Sigmoid colon (tissue), 4 donors: ENCODE data around the gene GCNT1.

Experiments
- EP300 ChIP-seq, 4 donors: sonication (generic); formaldehyde crosslinking; IDR thresholded peaks; one replicate each; pipeline ENCODE4 v1.6.1; 2017; ENCODE audit warnings: antibody characterized with exemption in 4 of 4
- POLR2AphosphoS5 ChIP-seq, 4 donors: sonication (generic); formaldehyde crosslinking; IDR thresholded peaks; one replicate each; pipeline ENCODE4 v1.6.1; 2017; ENCODE audit warnings: antibody characterized with exemption in 4 of 4
- TF ChIP-seq, protein P1 (sequence below), 4 experiments: fragments of 450-650 bp in 3 of 4; fragments of 200-600 bp in 1 of 4; IDR thresholded peaks; one replicate each; pipeline ENCODE4 v1.5.1; 2016 to 2019; ENCODE audit warnings: antibody characterized with exemption in 4 of 4, mild to moderate bottlenecking in 3 of 4, moderate library complexity in 2 of 4

DNA sequence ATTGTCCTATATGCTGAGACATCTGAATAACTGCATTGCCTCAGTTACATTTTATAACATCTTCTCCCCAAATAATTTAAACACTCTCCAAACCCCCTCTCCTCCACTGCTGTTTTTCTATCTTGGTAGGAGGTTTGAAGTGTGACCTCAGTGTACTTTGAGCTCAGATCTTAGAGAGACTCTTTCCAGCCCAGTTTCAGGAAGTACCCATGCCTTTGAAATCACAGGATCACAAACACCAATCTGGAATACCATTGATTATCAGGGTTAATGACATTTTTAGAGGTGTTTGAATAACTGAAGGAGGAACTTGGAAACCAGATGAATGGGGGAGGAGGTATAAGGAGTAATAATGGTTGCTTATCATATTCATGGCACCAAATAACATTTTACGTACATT lies 93.2 kb downstream of the GCNT1 start:
- no peak for TF ChIP-seq POLR2AphosphoS5 (IDR thresholded peaks at IDR 0.05)
- no peak for TF ChIP-seq EP300 (IDR thresholded peaks at IDR 0.05)
- TF ChIP-seq, protein P1, sequence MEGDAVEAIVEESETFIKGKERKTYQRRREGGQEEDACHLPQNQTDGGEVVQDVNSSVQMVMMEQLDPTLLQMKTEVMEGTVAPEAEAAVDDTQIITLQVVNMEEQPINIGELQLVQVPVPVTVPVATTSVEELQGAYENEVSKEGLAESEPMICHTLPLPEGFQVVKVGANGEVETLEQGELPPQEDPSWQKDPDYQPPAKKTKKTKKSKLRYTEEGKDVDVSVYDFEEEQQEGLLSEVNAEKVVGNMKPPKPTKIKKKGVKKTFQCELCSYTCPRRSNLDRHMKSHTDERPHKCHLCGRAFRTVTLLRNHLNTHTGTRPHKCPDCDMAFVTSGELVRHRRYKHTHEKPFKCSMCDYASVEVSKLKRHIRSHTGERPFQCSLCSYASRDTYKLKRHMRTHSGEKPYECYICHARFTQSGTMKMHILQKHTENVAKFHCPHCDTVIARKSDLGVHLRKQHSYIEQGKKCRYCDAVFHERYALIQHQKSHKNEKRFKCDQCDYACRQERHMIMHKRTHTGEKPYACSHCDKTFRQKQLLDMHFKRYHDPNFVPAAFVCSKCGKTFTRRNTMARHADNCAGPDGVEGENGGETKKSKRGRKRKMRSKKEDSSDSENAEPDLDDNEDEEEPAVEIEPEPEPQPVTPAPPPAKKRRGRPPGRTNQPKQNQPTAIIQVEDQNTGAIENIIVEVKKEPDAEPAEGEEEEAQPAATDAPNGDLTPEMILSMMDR (IDR thresholded peaks at IDR 0.05) = no peak
